HL-60 (cell line): Measurements from ENCODE around the gene S100A5.

ENCODE experiments used
- DNase-seq, 2 experiments: peaks; one replicate each; pipeline ENCODE4 v3.0.0-alpha.2; 2010 to 2020; ENCODE audit warnings: low read depth in 1 of 2, low spot score in 1 of 2
- H3K27ac ChIP-seq: fragments of 250-450 bp; sonication (Bioruptor Pico); replicated peaks from 2 replicates; pipeline ENCODE4 v1.5.1; 2020; ENCODE audit warnings: mild to moderate bottlenecking, moderate library complexity
- H3K27me3 ChIP-seq: fragments of 250-450 bp; sonication (Bioruptor Pico); 2 replicates; pipeline ENCODE4 v1.5.1; 2021; ENCODE audit warnings: mild to moderate bottlenecking, moderate library complexity; ENCODE audit not compliant: insufficient read depth, poor library complexity, severe bottlenecking
- H3K4me3 ChIP-seq: replicated peaks from 2 replicates; pipeline ENCODE4 v1.5.1; 2011; ENCODE audit warnings: mild to moderate bottlenecking, control low read depth, low read length; ENCODE audit not compliant: insufficient read depth
- CTCF ChIP-seq: IDR thresholded peaks from one replicate; pipeline ENCODE4 v1.5.1; 2011; ENCODE audit warnings: low read length, control low read depth, inconsistent platforms; ENCODE audit not compliant: insufficient read depth
- GABPA ChIP-seq: IDR thresholded peaks from 2 replicates; pipeline ENCODE4 v1.6.1; 2012; ENCODE audit warnings: low read depth
- POLR2AphosphoS5 ChIP-seq: IDR thresholded peaks from 2 replicates; pipeline ENCODE4 v1.6.1; 2012; ENCODE audit warnings: low read depth
- REST ChIP-seq: IDR thresholded peaks from 2 replicates; pipeline ENCODE4 v1.6.1; 2012; ENCODE audit warnings: low read depth; ENCODE audit not compliant: insufficient replicate concordance
- SPI1 ChIP-seq: IDR thresholded peaks from 2 replicates; pipeline ENCODE4 v1.6.1; 2012; ENCODE audit warnings: low read depth, mild to moderate bottlenecking, borderline replicate concordance

S100A5 gene

GRCh38 chr1:153509036-153509435 is 31.7 kb downstream of the S100A5 start:
- no peak for TF ChIP-seq GABPA
- TF ChIP-seq REST, result no peak
- TF ChIP-seq CTCF, result no peak
- no peak for TF ChIP-seq POLR2AphosphoS5
- no peak for TF ChIP-seq SPI1
- no peak overlapping the region for H3K27ac ChIP-seq
- no peak for DNase-seq
- H3K27me3 ChIP-seq, result no peaks in the 10 kb centered on the region
- no peak overlapping the region for H3K4me3 ChIP-seq

- Histone ChIP-seq H3K27ac (no peak overlapping the region), H3K27me3 (no peaks in the 10 kb centered on the region), H3K4me3 (no peak overlapping the region)
- DNase-seq, result no peak
- TF ChIP-seq CTCF (no peak), SPI1 (no peak), GABPA (no peak), REST (no peak), POLR2AphosphoS5 (no peak)
Observed at GRCh38 chr1:153507926-153508583, 32.7 kb downstream of the S100A5 start.

- Histone ChIP-seq H3K27ac (no peak overlapping the region), H3K27me3 (no peaks in the 10 kb centered on the region), H3K4me3 (no peak overlapping the region)
- no peak for TF ChIP-seq GABPA
- TF ChIP-seq CTCF, result no peak
- no peak for TF ChIP-seq REST
- no peak for TF ChIP-seq SPI1
- no peak for TF ChIP-seq POLR2AphosphoS5
- DNase-seq, result no peak
Observed at GRCh38 chr1:153506831-153507413, 33.8 kb downstream of the S100A5 start.
